HS-27A (cell line): Measurements from ENCODE around the gene HPN.
"Not testable (repeated sequence)": the region's sequence is repeated elsewhere in the genome, so short reads cannot be mapped to it uniquely, and the experiment has no call there.

Experiments
- DNase-seq: peaks from one replicate; pipeline ENCODE4 v3.0.0-alpha.2; 2012; ENCODE audit warnings: low read depth, missing footprints

Gene HPN

DNA sequence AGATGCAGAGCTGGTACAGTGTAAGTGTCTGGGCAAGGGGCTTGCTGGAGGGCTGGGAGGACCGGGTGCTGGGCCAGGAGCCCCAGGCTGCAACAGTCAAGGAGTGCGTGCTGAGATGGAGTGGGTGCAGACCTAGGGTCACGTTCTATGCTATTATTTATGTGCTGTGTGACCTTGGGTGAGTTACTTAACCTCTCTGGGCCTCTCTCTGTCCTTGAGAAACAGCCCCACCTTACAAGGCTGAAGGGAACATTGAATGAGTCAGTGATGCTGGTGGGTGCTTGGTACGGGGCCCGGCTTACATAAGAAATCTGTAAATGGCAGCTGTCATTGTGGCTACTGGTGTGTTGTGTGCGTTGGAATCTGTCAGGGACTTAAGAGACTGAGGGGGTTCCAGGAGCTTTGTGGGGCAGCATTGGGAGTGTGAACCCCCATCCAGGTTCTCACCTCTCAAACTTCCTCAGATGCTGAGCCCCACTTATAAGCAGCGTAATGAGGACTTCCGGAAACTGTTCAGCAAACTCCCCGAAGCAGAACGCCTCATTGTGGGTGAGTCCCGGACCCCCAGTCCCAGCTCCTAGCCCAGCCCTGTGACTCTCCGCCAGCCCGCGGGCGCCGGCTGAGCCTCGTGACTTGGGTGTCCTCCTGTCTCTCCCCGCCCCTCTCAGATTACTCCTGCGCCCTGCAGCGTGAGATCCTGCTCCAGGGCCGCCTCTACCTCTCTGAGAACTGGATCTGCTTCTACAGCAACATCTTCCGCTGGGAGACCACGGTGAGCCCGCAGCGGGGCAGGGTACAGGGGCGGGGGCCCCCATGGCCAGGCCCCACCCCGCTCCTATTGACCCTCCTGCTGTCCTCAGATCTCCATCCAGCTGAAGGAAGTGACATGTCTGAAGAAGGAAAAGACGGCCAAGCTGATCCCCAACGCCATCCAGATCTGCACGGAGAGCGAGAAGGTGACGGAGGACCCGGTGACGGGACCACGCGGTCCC, 31.8 kb upstream of the HPN start:
- DNase-seq, result no peak

DNA sequence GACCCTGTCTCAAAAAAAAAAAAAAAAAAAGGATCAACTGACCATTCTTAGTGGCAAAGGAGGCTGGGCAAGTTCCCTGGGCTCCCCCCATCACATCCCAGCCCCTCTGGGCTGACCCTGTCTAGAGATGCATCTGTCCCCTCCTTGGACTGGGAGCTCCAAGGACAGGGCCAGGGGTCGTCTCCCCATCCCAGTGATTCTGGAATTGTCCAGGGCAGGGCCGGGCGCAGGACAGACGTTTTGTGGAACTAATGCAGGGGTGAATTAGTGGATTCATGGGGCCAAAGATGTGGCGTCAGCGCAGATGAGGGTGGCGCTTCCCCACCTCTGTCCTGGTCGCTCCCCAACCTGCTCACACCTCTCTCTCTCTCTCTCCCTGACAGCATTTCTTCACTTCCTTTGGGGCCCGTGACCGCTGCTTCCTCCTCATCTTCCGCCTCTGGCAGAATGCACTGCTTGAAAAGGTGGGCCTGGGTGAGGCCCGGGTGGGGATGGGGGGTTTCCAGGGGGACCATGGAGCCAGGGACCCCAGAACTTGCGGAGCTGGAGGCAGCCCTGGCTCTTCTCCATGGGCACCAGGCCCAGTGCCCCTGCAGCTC, 30.3 kb upstream of the HPN start:
- no peak for DNase-seq

GRCh38 chr19:35011737-35012682, 29.5 kb upstream of the HPN start:
- DNase-seq, result no peak

DNA sequence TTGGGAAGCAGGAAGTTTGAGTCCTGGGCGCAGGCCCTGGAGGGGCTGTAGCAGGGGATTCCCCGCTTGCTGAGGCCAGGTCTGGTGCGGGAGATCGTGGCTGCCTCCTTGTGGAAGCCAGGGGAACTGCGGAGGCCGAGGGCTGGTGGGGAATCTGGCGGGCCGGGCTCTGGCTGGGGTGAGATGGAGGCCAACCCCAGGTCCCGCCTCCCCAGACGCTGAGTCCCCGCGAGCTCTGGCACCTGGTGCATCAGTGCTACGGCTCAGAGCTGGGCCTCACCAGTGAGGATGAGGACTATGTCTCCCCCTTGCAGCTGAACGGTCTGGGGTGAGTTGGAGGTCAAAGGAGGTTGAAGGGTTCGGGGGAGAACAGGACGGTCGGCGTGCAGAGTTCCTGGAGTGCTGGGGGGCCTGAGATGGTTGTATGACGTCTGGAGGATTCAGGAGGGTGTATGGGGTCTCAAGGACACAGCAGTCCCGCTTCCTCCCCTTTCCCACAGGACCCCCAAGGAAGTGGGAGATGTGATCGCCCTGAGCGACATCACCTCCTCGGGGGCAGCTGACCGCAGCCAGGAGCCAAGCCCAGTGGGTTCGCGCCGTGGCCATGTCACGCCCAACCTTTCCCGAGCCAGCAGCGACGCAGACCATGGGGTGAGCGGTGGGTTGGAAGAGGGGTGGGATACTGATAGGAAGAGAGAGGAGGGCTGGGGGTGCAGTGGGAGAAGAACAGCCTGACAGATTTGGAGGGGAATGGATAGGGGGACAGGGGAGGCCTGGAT, 28.3 kb upstream of the HPN start:
- DNase-seq, result no peak

DNA sequence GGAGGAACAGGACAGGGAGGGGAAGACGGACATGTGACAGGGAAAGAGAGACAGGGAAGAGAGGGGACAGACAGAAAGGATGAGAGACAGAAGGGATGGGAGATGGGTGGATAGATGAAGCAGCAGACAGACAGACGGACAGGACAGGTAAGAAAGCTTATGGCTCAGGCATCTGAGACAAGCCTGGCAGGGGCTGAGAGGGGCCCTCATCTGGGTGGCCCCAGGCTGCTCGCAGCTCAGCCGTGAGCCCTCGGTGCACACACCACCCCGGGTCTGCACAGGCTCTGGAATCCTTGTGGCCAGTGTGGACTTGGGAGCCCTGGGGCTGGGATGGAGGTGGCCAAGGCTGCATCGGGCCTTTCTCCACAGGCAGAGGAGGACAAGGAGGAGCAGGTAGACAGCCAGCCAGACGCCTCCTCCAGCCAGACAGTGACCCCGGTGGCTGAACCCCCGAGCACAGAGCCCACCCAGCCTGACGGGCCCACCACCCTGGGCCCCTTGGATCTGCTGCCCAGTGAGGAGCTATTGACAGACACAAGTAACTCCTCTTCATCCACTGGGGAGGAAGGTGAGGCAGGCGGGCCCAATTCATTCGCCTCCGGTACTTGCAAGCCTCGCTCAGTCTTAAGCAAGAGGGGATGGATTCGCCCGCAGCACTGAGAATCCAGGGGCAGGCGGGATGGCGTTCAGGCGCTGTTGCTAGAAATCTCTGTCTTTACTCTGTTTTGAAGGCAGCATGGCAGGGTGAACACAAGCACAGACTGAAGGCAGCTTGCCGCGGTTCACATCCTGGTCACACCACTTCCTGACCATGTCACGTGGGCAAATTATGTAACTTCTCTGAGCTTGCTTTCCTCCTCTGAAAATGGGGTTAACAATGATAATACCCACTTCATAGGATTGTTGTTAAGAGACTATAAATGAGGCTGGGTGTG, 27.4 kb upstream of the HPN start:
- DNase-seq, result no peak

DNA sequence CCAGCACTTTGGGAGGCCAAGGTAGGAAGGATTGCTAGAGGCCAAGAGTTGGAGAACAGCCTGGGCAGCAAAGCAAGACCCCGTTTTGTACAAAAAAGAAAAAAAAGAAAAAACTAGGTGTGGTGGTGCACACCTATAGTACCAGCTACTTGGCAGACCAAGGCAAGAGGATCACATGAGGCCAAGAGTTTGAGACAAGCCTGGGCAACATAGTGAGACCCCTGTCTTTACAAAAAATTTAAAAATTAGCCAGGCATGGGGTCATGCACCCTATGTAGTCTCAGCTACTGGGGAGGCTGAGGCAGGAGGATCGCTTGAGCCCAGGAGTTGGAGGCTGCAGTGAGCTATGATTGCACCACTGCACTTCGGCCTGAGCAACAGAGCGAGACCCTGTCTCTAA, 26.7 kb upstream of the HPN start:
- not testable (repeated sequence) for DNase-seq

DNA sequence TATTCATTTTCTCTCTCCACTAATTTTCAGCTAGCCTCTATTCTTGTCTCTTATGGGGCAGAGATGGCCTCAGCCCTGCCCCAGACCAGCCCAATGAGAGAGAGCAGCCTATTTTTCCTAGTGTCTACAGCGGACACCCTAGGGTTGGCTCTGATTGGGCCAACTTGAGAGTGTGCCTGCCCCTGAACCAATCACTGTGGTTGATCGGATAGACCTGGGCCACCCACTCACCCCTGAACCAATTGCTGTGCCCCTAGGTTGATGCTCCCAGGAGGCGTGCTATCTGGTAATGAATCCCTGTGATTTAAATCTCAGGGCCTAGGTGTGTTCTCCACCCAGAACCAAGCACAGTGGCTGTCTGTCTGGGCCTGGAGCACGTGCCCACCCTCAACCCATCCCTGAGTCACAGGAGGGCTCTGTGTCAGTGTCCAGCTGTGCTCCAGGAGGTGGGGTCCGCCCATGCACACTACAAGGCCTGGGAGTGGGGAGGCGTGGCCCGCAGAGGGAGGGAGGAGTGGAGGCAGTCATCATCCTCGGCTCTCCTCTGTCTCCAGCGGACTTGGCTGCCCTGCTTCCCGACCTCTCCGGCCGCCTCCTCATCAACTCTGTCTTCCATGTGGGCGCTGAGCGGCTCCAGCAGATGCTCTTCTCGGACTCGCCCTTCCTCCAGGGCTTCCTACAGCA, 26.1 kb upstream of the HPN start:
- DNase-seq, result no peak

DNA sequence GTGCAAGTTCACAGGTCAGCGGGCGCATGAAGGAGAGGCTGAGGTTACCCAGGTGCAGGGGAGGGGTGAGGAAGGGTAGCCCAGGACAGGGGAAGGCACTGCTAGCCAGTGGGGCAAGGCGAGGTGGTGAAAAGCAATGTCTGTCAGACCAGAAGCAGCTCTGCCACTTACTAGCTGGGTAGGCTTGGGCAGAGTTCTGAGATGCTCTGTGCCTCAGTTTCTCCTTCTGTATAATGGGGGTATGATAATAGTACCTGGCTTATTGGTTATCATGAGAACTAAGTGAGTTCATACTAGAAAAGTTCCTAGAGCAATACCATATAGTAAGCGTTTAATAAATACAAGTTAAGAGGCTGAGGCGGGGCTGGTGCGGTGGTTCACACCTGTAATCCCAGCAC, 25.6 kb upstream of the HPN start:
- no peak for DNase-seq

DNA sequence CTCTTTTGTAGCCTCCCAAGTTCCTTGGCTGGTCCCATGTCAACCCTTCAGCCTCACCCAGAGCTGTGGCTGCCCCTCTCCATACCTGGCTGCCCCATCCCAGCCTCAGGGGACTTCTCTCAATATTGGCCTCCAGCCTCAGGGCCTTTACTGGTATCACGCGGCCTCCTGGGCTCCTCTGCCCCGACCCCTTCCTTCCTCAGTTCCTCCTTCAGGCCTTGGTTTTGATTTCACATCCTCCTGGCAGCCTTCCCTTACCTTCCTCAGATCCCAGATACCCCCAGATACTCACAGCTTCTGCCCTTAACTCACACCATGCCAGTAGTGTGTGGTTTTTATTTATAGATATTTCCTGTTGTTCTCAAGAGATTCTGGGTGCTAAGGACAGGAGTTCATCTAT, 24.0 kb upstream of the HPN start:
- DNase-seq, result no peak

DNA sequence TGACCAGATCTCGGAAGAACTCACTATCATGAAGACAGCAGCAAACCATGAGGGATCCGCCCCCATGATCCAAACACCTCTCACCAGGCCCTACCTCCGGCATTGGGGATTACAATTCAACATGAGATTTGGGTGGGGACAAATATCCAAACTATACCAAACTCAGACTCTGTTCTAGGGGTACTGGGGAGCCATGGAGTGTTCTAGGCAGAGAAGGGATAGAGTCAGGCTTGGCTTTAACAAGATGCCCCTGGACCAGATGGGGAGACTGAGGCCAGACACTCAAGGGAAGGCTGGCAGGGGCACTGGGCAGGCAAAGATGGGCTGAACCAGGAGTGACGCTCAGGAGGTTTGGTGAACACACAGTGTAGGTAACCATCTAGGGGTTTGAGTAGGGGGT, 23.1 kb upstream of the HPN start:
- no peak for DNase-seq

DNA sequence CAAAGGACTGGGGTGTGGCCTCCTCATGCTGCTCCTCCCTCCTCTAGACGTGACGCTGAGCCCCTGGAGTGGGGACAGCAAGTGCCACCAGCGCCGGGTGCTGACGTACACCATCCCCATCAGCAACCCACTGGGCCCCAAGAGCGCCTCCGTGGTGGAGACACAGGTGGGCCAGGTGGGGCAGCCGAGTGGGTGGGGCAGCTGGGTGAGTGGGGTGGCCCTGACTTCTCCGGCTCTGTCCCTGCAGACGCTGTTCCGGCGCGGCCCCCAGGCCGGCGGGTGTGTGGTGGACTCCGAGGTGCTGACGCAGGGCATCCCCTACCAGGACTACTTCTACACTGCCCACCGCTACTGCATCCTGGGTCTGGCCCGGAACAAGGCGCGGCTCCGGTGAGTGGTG, 22.4 kb upstream of the HPN start:
- no peak for DNase-seq

GRCh38 chr19:35021016-35021415, 20.5 kb upstream of the HPN start:
- DNase-seq, result no peak

DNA sequence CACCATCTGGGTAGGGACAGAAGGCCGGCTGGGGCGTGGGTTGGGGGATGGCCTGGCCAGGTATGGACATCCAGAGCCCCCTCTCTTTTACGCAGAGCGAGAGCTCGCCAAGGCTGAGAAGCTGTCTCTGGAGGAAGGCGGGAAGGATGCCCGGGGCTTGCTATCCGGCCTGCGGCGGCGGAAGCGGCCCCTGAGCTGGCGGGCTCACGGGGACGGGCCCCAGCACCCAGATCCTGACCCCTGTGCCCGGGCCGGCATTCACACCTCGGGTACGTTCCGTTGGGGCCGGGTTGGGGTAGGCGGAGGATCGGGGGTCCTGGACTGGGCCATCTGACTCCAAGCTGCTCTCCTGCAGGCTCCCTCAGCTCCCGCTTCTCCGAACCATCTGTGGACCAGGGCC, 19.9 kb upstream of the HPN start:
- no peak for DNase-seq

GRCh38 chr19:35022460-35022859, 19.1 kb upstream of the HPN start:
- no peak for DNase-seq

- DNase-seq, result no peak
Observed at GRCh38 chr19:35023428-35023827, 18.1 kb upstream of the HPN start.

DNA sequence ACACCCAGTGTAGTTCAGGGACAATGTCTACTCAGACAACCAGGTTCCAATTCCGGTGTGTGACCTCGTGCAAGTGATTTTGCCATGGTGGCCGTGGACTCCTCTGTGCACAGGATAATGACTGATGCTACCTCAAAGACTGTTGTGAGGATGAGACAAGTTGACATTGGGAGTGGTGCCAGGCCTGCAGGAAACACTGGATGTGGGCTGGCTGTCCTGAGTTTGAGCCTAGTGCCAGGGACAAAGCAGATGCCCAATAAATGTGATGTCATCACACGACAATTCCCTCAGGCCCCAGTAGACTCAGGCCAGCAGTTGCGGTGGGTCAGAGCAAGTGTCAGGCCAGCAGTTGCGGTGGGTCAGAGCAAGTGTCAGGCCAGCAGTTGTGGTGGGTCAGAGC, 17.4 kb upstream of the HPN start:
- no peak for DNase-seq

- DNase-seq, result no peak
Observed at GRCh38 chr19:35025969-35026368, 15.6 kb upstream of the HPN start.

DNA sequence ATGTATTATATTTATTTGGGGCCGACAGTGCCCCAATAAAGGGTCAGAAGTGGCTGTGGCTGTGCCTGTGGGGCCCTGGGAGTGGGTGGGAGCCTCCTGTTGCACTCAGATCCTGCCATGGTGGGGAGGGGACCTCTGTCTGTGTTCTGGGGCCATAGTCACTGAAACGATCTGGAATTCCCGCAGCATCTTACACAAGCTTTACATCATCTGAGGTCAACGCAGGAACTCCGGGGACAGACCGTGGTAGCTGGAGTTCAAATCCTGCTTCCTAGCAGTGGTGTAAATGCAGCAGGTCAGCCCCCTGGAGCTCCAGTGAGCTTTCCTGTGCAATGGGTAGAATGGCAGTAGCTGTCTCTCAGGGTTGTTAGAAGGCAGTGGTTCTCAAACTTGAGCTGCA, 15.1 kb upstream of the HPN start:
- no peak for DNase-seq

DNA sequence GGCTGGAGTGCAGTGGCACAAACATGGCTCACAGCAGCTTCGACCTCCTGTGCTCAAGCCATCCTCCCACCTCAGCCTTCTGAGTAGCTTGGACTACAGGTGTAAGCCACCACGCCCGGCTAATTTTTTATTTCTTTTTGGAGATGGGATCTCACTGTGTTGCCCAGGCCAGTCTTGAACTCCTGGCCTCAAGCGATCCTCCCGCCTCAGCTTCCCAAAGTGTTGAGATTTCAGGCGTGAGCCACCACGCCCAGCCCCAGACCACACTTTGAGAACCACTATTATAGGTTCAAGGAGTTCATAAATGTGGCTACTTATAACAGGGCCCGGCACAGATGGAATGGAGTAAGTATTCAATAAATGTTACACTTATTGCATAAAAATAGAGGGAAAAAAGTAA, 14.5 kb upstream of the HPN start:
- DNase-seq, result no peak
